Mesenchymal stem cell (in vitro differentiated cells and primary cell): ENCODE data around the gene PRR13.

Experiments used
- DNase-seq: peaks from one replicate; pipeline ENCODE4 v3.0.0-alpha.2; 2013
- H2AFZ ChIP-seq: one replicate; pipeline ENCODE4 v1.6.1; 2013; ENCODE audit warnings: low read depth, mild to moderate bottlenecking, control low read depth, inconsistent platforms, low read length, moderate library complexity
- H2AK5ac ChIP-seq: 2 replicates; pipeline ENCODE4 v1.6.1; 2013; ENCODE audit warnings: low read length, moderate library complexity, mild to moderate bottlenecking, inconsistent platforms; ENCODE audit not compliant: severe bottlenecking
- H2BK120ac ChIP-seq: one replicate; pipeline ENCODE4 v1.6.1; 2013; ENCODE audit warnings: low read depth, mild to moderate bottlenecking, inconsistent platforms, low read length, moderate library complexity
- H2BK12ac ChIP-seq, 2 experiments: one replicate each; pipeline ENCODE4 v1.6.1; 2013; ENCODE audit warnings: inconsistent platforms in 2 of 2, low read length in 2 of 2, mild to moderate bottlenecking in 2 of 2, moderate library complexity in 2 of 2, control low read depth in 1 of 2
- H2BK15ac ChIP-seq: one replicate; pipeline ENCODE4 v1.6.1; 2013; ENCODE audit warnings: mild to moderate bottlenecking, low read depth, inconsistent platforms; ENCODE audit not compliant: poor library complexity, severe bottlenecking
- H2BK5ac ChIP-seq: 2 replicates; pipeline ENCODE4 v1.6.1; 2013; ENCODE audit warnings: low read depth, mild to moderate bottlenecking, low read length, control low read depth, inconsistent platforms; ENCODE audit not compliant: poor library complexity, severe bottlenecking
- H3K14ac ChIP-seq, 2 experiments: one replicate each; pipeline ENCODE4 v1.6.1; 2013; ENCODE audit warnings: inconsistent platforms in 2 of 2, low read length in 2 of 2, control low read depth in 1 of 2, mild to moderate bottlenecking in 1 of 2, moderate library complexity in 1 of 2
- H3K18ac ChIP-seq, 2 experiments: one replicate each; pipeline ENCODE4 v1.6.1; 2013; ENCODE audit warnings: inconsistent platforms in 2 of 2, low read length in 2 of 2, control low read depth in 1 of 2, low read depth in 1 of 2, mild to moderate bottlenecking in 1 of 2
- H3K23ac ChIP-seq, 2 experiments: one replicate each; pipeline ENCODE4 v1.6.1; 2013; ENCODE audit warnings: inconsistent platforms in 2 of 2, low read length in 2 of 2, mild to moderate bottlenecking in 2 of 2, moderate library complexity in 2 of 2, control low read depth in 1 of 2
- H3K27ac ChIP-seq: 2 replicates; pipeline ENCODE4 v1.5.1; 2013; ENCODE audit warnings: mild to moderate bottlenecking, moderate library complexity, low read length, control low read depth, inconsistent platforms; ENCODE audit not compliant: poor library complexity, severe bottlenecking
- H3K27me3 ChIP-seq, 2 experiments: 2 replicates each; pipeline versions ENCODE4 v1.6.1 to v1.7.0; 2013; ENCODE audit warnings: low read length in 2 of 2, mild to moderate bottlenecking in 2 of 2, moderate library complexity in 2 of 2, control low read depth in 1 of 2, inconsistent platforms in 1 of 2; ENCODE audit not compliant: control insufficient read depth in 1 of 2, insufficient read depth in 1 of 2
- H3K36me3 ChIP-seq, 2 experiments: 2 replicates each; pipeline versions ENCODE4 v1.6.1 to v1.7.0; 2013; ENCODE audit warnings: low read length in 2 of 2, control low read depth in 1 of 2, inconsistent platforms in 1 of 2, low read depth in 1 of 2, mild to moderate bottlenecking in 1 of 2; ENCODE audit not compliant: insufficient read depth in 2 of 2, control insufficient read depth in 1 of 2
- H3K4ac ChIP-seq, 2 experiments: one replicate each; pipeline ENCODE4 v1.6.1; 2013; ENCODE audit warnings: inconsistent platforms in 2 of 2, low read length in 2 of 2, mild to moderate bottlenecking in 2 of 2, moderate library complexity in 2 of 2, control low read depth in 1 of 2, low read depth in 1 of 2
- H3K4me1 ChIP-seq: 2 replicates; pipeline ENCODE4 v1.6.1; 2013; ENCODE audit warnings: low read depth, low read length, control low read depth; ENCODE audit not compliant: control insufficient read depth, insufficient read depth
- H3K4me2 ChIP-seq: 2 replicates; pipeline ENCODE4 v1.6.1; 2013; ENCODE audit warnings: low read length, mild to moderate bottlenecking, inconsistent platforms; ENCODE audit not compliant: poor library complexity, severe bottlenecking
- H3K4me3 ChIP-seq, 2 experiments: 2 replicates each; pipeline versions ENCODE4 v1.5.1 to v1.7.0; 2013; ENCODE audit warnings: low read length in 2 of 2, mild to moderate bottlenecking in 2 of 2, control low read depth in 1 of 2, low read depth in 1 of 2; ENCODE audit not compliant: insufficient read depth in 1 of 2
- H3K79me1 ChIP-seq: replicated peaks from 2 replicates; pipeline ENCODE4 v1.6.1; 2013; ENCODE audit warnings: mild to moderate bottlenecking, control low read depth, low read length, inconsistent platforms; ENCODE audit not compliant: poor library complexity, severe bottlenecking
- H3K9ac ChIP-seq: 2 replicates; pipeline ENCODE4 v1.7.0; 2013; ENCODE audit warnings: mild to moderate bottlenecking, low read length, moderate library complexity
- H3K9me3 ChIP-seq: 2 replicates; pipeline ENCODE4 v1.7.0; 2013; ENCODE audit warnings: mild to moderate bottlenecking, low read length; ENCODE audit not compliant: control insufficient read depth
- H4K8ac ChIP-seq: one replicate; pipeline ENCODE4 v1.6.1; 2013; ENCODE audit warnings: inconsistent platforms, mild to moderate bottlenecking, low read length, moderate library complexity
- H4K91ac ChIP-seq: one replicate; pipeline ENCODE4 v1.6.1; 2013; ENCODE audit warnings: mild to moderate bottlenecking, low read length, inconsistent platforms
- WGBS: methylation state at CpG from one replicate; pipeline ENCODE4 v1.1.7; 2013; ENCODE audit warnings: mixed read lengths; 5-methylcytosine and 5-hydroxymethylcytosine counted together

Gene PRR13

DNA sequence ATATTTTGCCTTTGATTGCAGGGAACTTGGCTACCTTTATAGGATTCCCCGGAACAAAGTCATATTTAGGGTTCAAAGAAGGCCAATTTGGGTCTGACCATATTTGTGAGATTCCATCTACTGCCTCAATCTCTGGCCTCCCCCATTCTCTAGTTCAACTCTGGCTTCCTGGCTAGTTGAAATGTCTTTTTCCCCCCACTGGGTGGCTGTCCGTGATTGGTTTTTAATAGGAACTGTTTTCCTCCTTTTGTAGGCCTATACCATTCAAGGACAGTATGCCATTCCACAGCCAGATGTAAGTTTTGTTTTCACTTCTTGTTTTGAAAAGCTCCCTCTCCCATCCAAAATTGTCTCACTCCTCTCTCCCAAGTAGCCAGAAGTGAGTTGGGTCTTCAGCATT lies 24.1 kb downstream of the PRR13 start:
- Histone ChIP-seq H2BK5ac (no peak overlapping the region), H3K9me3 (no peaks in the 10 kb centered on the region), H2BK12ac (no peak overlapping the region), H3K4me3 (no peak overlapping the region), H2AK5ac (no peak overlapping the region), H2BK120ac (no peak overlapping the region), H3K27ac (no peak overlapping the region), H3K36me3 (peaks cover 59 to 99% of the 10 kb centered on the region in 2 experiments), H3K4me1 (peaks cover 4% of the 10 kb centered on the region), H3K9ac (peak overlapping the region; percentile 47), H3K23ac (no peak overlapping the region), H4K8ac (no peak overlapping the region), H3K79me1 (peaks cover 3% of the 10 kb centered on the region), H2BK15ac (no peak overlapping the region), H4K91ac (no peak overlapping the region), H3K4me2 (no peak overlapping the region), H3K18ac (no peak overlapping the region), H2AFZ (no peak overlapping the region), H3K27me3 (no peaks in the 10 kb centered on the region), H3K14ac (no peak overlapping the region), H3K4ac (no peak overlapping the region)
- no peak for DNase-seq
- WGBS: 80% methylated on average over 2 of the region's 2 CpGs

DNA sequence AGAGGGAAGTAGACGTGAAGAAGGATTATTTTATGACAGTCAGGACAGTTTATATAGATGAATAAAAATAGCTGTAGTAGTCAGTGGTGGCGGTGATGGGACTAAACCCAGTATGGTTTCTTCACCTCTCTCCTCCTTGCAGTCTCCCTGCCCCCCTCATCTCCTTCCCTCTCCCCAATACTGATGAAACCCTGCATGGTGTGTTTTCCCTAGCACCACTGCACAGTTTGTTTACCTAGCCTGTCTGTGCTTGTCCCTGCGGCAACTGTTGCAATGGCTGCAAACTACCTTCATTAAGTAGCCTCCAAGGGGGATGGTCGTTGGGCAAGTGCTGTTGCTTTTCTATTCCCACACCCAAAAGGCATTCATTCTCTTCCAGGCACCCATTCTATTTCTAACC lies 25.1 kb downstream of the PRR13 start:
- peak overlapping the region; percentile 47 for H3K9ac ChIP-seq
- no peak overlapping the region for H3K18ac ChIP-seq
- 100% methylated on average over 3 of the region's 4 CpGs for WGBS
- H3K36me3 ChIP-seq: peaks cover 57 to 98% of the 10 kb centered on the region in 2 experiments
- H2BK5ac ChIP-seq: no peak overlapping the region
- H3K14ac ChIP-seq: no peak overlapping the region
- no peak overlapping the region for H3K4me3 ChIP-seq
- no peak overlapping the region for H2AFZ ChIP-seq
- no peak overlapping the region for H2BK15ac ChIP-seq
- H2AK5ac ChIP-seq: no peak overlapping the region
- H4K91ac ChIP-seq: no peak overlapping the region
- H2BK12ac ChIP-seq: no peak overlapping the region
- no peak overlapping the region for H3K4ac ChIP-seq
- H3K27ac ChIP-seq: no peak overlapping the region
- peaks cover 3% of the 10 kb centered on the region for H3K79me1 ChIP-seq
- H3K4me2 ChIP-seq: no peak overlapping the region
- H3K4me1 ChIP-seq: peaks cover 5% of the 10 kb centered on the region
- H4K8ac ChIP-seq: no peak overlapping the region
- DNase-seq: peak; percentile 40
- no peak overlapping the region for H3K23ac ChIP-seq
- no peaks in the 10 kb centered on the region for H3K27me3 ChIP-seq
- H3K9me3 ChIP-seq: no peaks in the 10 kb centered on the region
- no peak overlapping the region for H2BK120ac ChIP-seq

DNA sequence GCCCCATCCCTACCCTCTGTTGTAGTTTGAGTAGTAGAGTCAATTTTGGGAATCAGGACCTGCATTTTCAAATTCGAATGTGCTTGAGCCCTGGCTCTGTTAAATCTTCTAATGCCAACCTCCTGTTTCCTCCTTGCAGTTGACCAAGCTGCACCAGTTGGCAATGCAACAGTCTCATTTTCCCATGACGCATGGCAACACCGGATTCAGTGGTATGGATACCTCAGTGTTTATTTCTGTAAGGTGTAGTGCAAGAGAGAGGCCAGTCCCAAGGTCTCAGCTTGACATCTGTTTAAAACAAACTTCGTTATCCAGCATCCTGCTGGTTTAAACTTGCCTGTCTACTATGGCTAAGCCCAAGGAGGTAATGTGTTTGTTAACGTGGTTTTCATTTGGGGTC lies 25.5 kb downstream of the PRR13 start:
- Histone ChIP-seq H3K14ac (no peak overlapping the region), H3K18ac (no peak overlapping the region), H2BK120ac (no peak overlapping the region), H3K9ac (no peak overlapping the region), H3K4me3 (no peak overlapping the region), H2BK12ac (no peak overlapping the region), H2BK15ac (no peak overlapping the region), H2AK5ac (no peak overlapping the region), H3K4me2 (no peak overlapping the region), H3K79me1 (peaks cover 3% of the 10 kb centered on the region), H2BK5ac (no peak overlapping the region), H3K4me1 (peaks cover 5% of the 10 kb centered on the region), H3K9me3 (no peaks in the 10 kb centered on the region), H2AFZ (no peak overlapping the region), H3K27me3 (no peaks in the 10 kb centered on the region), H4K91ac (no peak overlapping the region), H3K27ac (no peak overlapping the region), H3K36me3 (peaks cover 55 to 98% of the 10 kb centered on the region in 2 experiments), H3K23ac (no peak overlapping the region), H3K4ac (no peak overlapping the region), H4K8ac (no peak overlapping the region)
- 95% methylated on average over 5 of the region's 5 CpGs for WGBS
- no peak for DNase-seq

DNA sequence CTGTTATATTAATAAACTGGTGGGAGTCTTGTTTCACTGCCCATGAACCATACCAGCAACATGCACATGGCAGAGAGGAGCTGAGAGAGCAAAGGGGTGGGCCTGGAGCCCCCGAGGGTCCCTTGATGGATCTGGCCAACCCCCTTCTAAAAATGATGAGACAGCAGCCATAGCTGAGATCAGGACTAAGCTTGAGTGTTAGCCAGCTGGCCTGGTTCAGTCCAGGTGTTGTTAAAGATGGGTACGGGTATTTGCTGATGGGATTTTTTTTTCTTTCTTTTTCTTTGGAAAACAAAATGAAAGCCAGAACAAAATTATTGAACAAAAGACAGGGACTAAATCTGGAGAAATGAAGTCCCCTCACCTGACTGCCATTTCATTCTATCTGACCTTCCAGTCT lies 26.3 kb downstream of the PRR13 start:
- H3K4ac ChIP-seq: no peak overlapping the region
- no peak overlapping the region for H3K23ac ChIP-seq
- H3K4me1 ChIP-seq: peaks cover 5% of the 10 kb centered on the region
- H3K9ac ChIP-seq: peak overlapping the region; percentile 27
- H2AFZ ChIP-seq: no peak overlapping the region
- no peaks in the 10 kb centered on the region for H3K9me3 ChIP-seq
- no peak overlapping the region for H3K4me2 ChIP-seq
- no peak overlapping the region for H3K18ac ChIP-seq
- no peak overlapping the region for H3K27ac ChIP-seq
- no peak overlapping the region for H4K91ac ChIP-seq
- no peak overlapping the region for H2AK5ac ChIP-seq
- WGBS: 100% methylated on average over 2 of the region's 2 CpGs
- peaks cover 3% of the 10 kb centered on the region for H3K79me1 ChIP-seq
- no peak overlapping the region for H2BK15ac ChIP-seq
- H3K36me3 ChIP-seq: peaks cover 50 to 98% of the 10 kb centered on the region in 2 experiments
- DNase-seq: no peak
- H3K4me3 ChIP-seq: no peak overlapping the region
- no peak overlapping the region for H2BK12ac ChIP-seq
- H3K27me3 ChIP-seq: no peaks in the 10 kb centered on the region
- H2BK5ac ChIP-seq: no peak overlapping the region
- H2BK120ac ChIP-seq: no peak overlapping the region
- H4K8ac ChIP-seq: no peak overlapping the region
- H3K14ac ChIP-seq: no peak overlapping the region
